Fibroblast of villous mesenchyme (primary cell): ENCODE results near the gene PRKN. TPM values are rescaled to one million over a fixed set of nuclear protein-coding genes. Genes with fewer than 3 reads are reported as not detected.

ENCODE experiments used
- DNase-seq: peaks from one replicate; pipeline ENCODE4 v3.0.0-alpha.2; 2010; ENCODE audit warnings: low read depth
- H3K4me3 ChIP-seq: 2 replicates; pipeline ENCODE4 v1.5.1; 2011; ENCODE audit warnings: low read depth, mild to moderate bottlenecking, low read length
- CTCF ChIP-seq: IDR thresholded peaks from 2 replicates; pipeline ENCODE4 v1.5.1; 2012; ENCODE audit warnings: low read depth, mild to moderate bottlenecking, low read length; ENCODE audit not compliant: insufficient read depth
- total RNA-seq: library from RNA; depleted of rRNA; stranded (reverse); fragments of >200 nt; gene quantifications from 2 replicates; pipeline ENCODE4 v1.2.3, GENCODE V29; 2012

PRKN gene
- total RNA-seq, 1 donor = 2.2 TPM

GRCh38 chr6:161624111-161624510 is 1103.5 kb downstream of the PRKN start:
- H3K4me3 ChIP-seq = no peak overlapping the region
- no peak for TF ChIP-seq CTCF
- no peak for DNase-seq

GRCh38 chr6:161622779-161623178 is 1104.8 kb downstream of the PRKN start:
- no peak for DNase-seq
- TF ChIP-seq CTCF = no peak
- no peak overlapping the region for H3K4me3 ChIP-seq

- no peak overlapping the region for H3K4me3 ChIP-seq
- DNase-seq = peak; percentile 17
- TF ChIP-seq CTCF = peak; percentile 27
Measured at GRCh38 chr6:161618831-161619454, 1108.6 kb downstream of the PRKN start.

- no peak for TF ChIP-seq CTCF
- H3K4me3 ChIP-seq = no peak overlapping the region
- DNase-seq = no peak
Measured at GRCh38 chr6:161613711-161614110, 1113.9 kb downstream of the PRKN start.

- TF ChIP-seq CTCF = no peak
- no peak overlapping the region for H3K4me3 ChIP-seq
- no peak for DNase-seq
Measured at GRCh38 chr6:161608771-161609170, 1118.8 kb downstream of the PRKN start.

GRCh38 chr6:161607696-161608297 is 1119.8 kb downstream of the PRKN start:
- no peak overlapping the region for H3K4me3 ChIP-seq
- no peak for TF ChIP-seq CTCF
- DNase-seq = no peak

- no peak overlapping the region for H3K4me3 ChIP-seq
- no peak for TF ChIP-seq CTCF
- no peak for DNase-seq
Measured at GRCh38 chr6:161602359-161602758, 1125.2 kb downstream of the PRKN start.
